Endothelial cell of hepatic sinusoid (primary cell): ENCODE measurements around the gene COL27A1.
"Not testable (repeated sequence)": the region's sequence is repeated elsewhere in the genome, so short reads cannot be mapped to it uniquely, and the experiment has no call there.

Experiments used
- in situ Hi-C: cut with HindIII; loops from 2 replicates; pipeline ENCODE4 v1.10.0; 2017; ENCODE audit warnings: low sequenced_read_pairs

COL27A1 gene

DNA sequence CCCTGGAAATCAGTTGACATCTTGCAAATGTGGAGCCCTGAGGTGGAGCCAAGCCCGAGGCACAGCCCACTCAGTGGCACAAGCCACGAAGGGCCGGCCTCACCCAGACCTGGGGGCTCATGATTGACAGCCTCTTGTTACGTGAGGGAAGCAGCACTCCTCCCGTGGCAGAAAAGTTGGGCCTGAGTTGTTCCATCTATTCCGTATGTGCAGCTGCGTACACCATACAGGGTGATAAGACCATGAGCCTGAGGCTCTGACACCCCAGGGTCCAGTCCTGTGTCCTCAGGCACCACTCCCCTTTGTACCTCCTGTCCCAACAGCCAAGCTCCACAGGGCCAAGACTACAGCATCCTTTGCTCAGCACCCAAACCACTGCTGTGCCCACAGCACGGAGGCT is 172.4 kb downstream of the COL27A1 start:
- in situ Hi-C loops: no loop called here

DNA sequence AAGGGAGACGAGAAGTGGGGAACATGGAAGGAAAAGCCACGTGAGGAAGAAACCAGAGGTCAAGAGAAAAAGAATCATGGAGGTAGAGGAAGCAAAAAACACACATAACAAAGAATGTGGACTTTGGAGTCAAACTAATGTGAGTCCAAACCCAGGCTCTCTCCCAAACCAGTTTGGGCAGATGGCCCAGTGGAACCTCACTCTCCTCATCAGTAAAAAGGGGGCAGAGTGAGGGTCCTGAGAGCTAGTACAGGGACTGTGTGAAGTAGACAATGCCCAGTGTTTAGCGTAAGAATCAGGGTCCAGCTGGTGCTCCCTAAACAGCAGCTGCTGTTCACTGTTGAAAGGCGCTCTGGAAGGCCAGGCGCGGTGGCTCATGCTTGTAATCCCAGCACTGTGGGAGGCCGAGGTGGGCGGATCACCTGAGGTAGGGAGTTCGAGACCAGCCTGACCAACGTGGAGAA is 173.1 kb downstream of the COL27A1 start:
- in situ Hi-C loops: not testable (repeated sequence)

DNA sequence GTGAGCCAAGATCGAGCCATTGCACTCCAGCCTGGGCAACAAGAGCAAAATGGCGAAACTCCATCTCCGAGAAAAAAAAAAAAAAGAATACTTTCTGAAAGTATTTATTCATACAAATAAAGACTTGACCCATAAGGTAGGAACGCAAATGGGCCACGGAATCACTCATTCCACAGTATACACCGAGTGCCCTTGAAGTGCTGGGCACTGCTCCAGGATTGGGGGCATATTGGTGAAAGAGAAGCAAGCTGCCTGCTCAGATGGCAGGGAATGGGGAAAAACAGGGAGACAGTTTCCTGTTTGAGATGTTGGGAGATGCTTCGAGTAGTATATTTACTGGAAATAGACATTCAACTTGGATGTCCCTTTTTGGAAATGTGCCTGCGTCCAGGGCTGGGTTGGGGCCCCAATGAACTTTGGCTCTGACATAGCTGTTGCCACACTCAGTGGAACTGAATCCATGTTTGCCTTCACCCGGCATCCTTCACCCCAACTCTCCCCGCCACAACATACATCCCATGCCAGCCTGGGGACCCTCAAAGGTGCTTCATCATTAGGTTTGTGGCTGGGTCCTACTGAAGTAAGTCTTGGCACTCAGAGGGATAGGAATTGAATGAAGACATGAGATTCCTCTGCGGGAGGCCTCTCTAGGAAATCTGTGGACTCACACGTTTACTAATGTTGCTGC is 173.7 kb downstream of the COL27A1 start:
- in situ Hi-C loops: not testable (repeated sequence)

DNA sequence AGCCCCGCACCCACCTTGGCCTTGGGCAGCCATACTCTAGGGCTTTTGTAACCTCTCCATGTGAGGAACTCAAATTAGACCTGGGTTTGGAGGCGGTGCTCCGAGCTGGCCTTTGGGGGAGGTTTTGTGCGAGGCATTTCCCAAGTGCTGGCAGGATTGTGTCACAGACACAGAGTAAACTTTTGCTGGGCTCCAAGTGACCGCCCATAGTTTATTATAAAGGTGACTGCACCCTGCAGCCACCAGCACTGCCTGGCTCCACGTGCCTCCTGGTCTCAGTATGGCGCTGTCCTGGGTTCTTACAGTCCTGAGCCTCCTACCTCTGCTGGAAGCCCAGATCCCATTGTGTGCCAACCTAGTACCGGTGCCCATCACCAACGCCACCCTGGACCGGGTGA is 174.3 kb downstream of the COL27A1 start, which contains the start of gene ORM2:
TSS of gene ORM2 (plus strand) at position 245 of the 398 bp plus-strand sequence. CDS start at position 281, 36 bp downstream.
- in situ Hi-C loops: not testable (repeated sequence)

DNA sequence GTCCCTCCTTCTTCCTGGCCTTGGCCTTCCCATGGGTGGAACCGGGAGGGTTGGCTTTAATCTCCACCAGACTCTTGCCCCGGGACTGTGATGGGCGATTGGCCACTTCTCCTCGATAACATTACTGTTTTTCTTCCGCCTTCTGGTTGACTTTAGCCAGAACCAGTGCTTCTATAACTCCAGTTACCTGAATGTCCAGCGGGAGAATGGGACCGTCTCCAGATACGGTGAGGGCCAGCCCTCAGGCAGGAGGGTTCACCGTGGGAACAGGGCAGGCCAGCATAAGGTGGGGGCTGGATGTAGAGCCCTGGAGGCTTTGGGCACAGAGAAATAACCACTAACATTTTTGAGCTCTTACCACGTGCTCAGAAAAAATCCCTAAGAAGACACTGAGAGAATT is 175.3 kb downstream of the COL27A1 start:
- in situ Hi-C loops: no loop called here

DNA sequence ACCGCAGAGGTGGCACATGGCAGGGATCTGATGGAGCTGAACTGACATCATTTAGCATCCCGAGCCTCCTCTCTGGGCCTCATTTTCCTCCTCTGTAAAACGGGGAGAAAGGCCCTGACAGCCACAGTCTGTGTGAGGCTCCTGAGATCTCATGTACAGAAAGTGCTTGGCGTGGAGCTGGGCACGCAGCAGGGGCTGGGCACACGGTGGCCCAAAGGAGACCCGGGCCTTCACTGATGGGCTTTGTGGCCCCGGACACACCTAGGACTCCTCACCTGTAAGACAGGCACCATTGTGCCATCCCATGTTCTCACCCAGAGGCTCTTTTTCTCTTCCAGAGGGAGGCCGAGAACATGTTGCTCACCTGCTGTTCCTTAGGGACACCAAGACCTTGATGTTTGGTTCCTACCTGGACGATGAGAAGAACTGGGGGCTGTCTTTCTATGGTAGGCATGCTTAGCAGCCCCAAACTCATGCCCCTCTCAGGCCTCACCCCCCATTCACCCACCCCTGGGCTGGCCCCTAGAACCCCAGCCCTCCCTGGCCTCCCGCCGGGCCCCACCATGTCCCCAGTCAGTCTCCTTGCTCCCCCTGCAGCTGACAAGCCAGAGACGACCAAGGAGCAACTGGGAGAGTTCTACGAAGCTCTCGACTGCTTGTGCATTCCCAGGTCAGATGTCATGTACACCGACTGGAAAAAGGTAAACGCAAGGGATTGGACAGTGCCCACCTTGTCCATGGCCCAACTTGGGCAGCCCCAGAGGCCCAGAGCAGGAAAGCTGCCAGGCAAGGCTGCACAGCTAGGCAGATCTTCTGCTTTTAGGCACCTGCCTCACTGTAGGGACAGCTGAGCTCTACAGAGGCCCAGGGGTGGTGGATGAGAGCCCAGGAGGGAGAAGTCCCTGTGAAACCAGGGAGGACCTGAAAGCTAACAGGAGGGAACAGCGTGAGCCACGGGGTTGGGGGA is 176.2 kb downstream of the COL27A1 start:
- in situ Hi-C loops: not testable (repeated sequence)

DNA sequence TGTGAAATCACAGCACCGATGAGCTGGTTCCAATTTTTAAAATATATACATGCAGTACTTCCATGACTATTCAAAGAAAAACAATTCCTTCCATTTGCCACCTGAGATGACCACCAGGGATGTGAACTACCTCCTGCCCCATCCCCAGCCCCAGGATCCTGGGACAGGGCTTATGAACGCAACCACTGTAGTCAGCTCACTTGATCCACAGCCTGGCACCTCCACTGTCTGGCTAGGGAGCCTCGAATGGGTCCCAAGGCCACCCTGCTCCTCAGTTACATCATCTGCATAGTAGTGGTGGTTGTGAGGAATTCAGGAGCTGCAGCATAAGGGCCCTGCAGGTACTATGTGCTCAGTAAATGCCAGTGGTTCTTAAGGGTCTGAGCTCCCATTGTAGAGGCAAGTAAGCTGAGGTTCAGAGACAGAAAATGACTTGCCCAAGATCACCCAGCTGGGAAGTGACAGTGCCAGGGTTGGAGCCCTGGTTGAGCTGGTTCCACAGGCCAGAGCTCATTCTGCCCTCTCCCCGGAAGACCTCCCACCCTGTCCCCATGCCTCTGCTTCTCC is 177.2 kb downstream of the COL27A1 start:
- in situ Hi-C loops: not testable (repeated sequence)

DNA sequence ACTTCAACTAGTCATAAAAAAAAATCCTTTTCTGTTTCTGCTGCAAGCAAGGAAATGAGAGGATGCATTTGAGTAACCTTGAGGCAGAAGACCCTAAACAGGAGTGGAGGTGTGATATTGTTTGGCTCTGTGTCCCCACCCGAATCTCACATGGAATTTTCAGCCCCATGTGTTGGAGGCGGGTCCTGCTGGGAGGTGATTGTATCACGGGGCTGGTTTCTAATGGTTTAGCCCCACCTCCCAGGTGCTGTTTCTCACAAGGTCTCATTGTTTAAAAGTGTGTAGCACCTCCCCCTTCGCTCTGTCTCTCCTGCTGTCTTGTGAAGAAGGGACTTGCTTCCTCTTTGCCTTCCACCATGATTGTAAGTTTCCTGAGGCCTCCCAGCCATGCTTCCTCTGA is 178.4 kb downstream of the COL27A1 start:
- in situ Hi-C loops: not testable (repeated sequence)

DNA sequence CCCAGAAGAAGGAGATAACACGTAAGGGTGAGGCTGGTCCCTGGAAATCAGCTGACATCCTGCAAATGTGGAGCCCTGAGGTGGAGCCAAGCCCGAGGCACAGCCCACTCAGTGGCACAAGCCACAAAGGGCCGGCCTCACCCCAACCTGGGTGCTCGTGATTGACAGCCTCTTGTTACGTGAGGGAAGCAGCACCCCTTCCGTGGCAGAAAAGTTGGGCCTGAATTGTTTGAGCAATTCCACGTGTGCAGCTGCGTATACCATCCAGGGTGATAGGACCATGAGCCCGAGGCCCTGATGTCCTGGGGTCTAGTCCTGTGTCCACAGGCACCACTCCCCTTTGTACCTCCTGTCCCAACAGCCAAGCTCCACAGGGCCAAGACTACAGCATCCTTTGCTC is 179.2 kb downstream of the COL27A1 start:
- in situ Hi-C loops: no loop called here

DNA sequence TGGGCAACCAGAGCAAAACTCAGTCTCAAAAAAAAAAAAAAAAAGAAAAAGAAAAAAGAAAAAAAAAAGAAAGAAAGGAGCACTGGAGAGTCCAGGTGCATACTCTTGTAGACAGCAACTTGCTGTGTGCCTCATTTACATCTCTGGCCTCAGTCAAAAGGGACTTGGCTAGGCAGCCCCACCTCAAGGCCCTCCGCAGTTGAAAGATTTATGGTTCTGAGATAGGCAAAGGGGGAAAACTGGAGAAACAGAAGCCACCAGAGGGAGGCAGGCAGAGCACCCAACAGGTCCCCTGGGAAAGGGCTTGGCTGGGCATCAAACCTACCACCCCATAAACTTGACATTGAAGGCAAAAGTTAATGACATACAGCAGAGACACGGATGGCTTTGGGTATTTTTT is 180.4 kb downstream of the COL27A1 start:
- in situ Hi-C loops: no loop called here

DNA sequence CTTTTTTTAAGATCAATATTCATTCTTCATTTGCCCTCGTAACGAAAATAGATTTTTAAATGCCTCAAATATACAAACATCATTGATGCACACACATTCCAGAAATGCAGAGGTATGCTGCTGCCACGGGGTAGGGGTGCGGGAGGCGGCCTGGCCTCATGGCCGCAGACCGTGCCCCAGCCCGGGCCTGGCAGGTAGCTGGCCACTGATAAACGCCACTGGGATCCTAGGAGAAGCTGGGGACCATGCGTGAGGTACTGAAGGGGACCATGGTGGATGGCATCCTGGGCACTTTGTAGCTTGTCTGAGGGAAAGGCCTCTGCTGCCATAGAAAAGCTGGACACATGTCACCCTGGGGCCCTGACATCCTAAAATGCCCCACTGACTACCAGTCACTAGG is 180.8 kb downstream of the COL27A1 start:
- in situ Hi-C loops: no loop called here

DNA sequence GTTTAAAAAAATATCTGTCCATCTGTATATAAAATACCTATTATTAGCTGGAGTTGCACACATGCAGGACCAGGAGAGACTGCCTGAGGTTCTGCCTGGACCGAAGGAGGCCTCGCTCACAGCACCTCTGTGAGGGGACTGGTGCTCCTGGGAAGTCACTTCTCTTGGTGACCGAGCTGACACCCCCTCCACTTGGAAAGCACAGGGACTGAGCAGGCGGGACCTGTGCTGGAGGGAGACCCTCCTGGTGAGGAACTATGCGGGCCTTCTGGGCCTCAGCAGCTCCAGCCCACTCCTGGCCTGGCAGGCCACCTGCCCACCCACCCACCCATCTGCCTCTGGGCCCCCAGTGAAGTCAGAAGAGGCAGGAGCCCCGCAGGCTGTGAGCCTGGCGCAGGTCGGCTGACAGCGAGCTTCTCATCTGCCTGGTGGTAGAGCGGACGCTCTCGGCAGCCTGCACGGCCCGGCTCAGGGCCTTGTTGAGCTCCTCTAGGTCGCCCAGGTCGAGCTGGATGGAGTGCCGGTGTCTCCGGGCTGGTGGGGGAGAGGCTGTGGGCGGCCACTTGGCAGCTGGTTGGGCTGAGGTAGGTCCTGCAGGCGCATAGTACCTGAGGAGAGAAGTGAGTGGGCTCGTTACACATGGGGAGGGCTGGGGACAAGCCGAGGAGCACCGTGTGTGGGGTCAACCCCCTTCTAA is 181.5 kb downstream of the COL27A1 start:
- in situ Hi-C loops: no loop called here

DNA sequence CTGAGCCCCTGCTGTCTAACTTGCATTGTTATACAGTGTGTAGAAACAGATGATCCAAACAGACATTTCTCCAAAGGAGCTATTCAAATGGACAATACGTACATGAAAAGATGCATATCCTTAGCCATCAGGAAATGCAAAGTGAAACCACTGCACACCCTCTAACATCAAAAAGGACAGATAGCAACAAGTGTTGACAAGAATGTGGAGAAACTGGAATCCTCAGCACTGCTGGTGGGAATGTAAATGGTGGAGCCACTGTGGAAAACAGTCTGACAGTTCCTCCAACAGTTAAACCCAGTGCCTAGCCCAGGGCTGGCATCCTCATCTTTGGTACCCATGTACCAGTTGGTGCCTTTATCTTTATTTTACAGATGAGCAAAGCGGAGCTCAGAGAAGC is 182.8 kb downstream of the COL27A1 start:
- in situ Hi-C loops: no loop called here

DNA sequence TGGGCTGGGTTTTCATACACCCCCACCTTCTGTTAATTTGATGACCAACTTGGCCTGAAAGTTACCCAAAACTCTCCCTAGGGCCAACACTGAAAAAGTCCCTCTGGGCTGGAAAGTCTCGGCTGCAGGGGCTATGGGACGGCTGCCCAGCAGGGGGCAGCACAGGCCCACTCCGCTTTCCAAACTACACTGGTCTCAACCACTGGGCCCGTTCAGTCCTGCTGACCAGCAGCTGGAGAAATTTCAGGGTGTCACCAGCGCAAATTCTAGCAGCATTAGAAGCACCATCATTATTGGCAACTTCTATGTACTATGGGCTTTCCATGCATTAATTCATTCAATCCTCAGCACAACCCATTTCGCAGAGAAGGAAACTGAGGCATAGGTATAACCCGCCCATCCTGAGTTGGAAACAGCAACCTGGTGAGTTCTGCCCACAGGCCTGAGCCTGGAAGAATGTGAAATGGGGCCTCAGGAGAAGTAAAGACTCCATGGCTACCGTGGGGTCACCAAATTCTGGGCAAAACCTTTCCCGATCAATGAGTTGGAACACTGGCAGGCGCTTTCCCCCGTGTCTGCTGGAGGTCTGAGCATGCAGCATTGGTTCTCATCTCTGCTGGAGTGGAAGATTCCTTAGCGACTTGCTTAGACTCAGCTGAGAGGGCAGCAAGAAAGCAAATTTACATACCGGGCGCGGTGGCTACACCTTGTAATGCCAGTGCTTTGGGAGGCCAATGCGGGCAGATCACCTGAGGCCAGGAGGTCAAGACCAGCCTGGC is 184.0 kb downstream of the COL27A1 start:
- in situ Hi-C loops: no loop called here

DNA sequence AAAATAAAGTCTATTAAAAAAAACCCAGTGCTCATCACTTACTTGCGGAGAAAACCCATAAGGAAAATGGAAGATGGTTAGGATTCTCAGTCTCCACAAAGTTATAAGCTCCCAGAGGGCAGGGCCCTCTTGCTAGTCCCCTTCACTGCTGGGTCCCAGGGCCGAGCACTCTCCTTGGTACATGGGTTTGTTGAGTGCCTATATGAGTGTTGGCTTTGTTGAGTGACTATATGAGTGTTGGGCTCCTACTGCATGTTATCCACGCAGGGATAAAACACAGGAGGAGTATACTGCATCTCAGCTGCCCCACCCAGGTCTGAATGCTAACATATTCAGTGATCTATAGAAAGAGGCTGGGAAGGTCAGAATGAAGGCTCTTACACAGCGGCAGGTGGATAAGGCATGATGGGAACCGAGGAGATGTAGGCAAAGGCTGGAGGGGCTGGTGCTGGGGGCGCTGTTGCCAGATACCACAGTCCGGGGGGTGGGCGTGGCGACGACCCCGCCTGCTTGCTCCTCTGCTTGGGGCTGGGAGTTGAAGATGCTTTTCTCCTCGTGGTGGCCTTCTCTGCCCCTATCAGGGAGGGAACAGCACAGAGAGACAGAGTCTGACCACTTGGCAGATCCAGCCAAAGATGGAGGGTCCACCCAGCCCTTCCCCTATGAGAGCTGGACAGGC is 186.0 kb downstream of the COL27A1 start:
- in situ Hi-C loops: no loop called here

DNA sequence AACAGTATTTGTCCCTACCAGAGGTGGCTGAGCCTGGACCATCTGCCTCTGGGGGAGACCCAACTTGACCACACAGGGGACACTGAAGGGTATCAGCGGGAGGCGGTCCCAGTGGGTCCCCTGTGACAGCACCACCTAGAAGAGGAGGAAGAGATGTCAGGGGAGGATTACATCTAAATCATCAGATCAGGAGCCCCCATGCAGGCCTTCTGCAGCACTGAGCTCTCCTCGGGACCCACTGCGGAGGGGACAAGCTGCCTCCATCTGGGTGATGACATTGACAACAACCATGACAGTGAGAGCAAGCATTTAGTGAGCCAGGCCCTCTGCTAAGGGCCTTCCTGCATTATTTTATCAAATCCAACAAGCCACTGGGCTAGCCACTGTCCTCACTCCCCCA is 186.7 kb downstream of the COL27A1 start:
- in situ Hi-C loops: no loop called here

DNA sequence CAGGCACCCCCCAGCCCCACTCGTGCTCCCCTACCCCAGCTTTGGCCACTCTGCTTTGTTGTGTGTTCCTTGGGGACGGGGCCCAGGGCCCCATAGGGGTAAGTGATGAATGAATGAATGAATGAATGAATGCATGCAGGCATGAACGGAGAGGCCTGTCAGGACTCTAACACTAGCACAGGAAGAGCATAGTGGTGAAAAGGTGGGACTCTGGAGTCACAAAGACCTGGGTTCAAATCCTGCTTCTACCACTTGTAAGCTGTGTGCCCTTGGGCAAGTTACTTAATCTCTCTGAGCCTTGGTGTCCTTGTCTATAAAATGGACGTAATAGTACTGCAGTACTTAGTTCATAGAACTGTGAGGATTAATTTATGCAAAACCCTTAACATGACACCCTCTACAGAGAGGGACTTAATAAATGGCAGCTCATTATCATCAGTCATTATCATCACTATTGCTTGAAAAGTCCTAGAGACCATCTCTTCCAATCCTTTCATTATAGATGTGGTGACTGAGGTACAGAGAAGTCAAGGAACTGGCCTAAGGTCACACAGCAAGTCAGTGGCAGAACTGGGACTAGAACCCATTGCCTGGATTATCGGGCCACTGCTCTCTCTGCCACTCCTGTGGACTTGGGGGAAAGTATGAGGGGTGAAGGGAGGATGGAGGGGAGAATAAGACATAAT is 187.6 kb downstream of the COL27A1 start:
- in situ Hi-C loops: no loop called here

DNA sequence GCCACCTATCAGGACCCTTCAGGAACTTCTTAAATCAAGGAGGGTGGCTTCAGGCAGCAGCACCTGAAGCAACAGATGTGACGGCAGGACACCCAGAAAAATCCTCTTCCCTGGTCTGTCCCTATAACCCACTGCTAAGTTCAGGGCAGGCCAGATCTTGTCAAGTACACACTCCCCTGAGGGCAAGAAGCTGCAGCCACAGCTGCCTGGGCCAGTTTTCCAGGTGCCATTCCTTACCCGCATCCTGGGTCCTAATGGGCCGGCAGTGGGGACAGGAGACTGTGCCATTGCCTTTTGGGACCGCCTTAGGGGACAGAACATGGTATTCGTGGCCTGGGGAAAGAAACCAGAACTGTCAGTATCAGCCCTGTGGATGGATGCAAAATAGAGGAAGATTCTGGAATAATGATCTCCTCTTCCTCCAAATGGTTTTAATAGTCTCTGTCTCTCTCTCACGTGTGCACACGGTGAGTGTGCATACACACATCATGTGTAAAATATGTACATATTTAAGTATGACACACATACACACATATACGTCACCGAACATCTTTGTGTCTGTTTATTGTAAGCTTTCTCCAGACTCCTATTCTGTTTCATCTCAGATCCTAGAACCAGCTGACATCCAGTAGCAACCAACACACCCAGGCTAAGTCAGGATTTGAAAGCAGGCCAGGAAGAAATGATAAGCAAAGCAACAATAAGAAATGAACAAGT is 188.3 kb downstream of the COL27A1 start:
- in situ Hi-C loops: no loop called here
